ENCODE results near the gene ARL10. TPM values are rescaled to one million over a fixed set of nuclear protein-coding genes. Genes with fewer than 3 reads are reported as not detected.

The ARL10 gene
- total RNA-seq, 1 experiment from 2014 or later = 9.6 TPM

DNA sequence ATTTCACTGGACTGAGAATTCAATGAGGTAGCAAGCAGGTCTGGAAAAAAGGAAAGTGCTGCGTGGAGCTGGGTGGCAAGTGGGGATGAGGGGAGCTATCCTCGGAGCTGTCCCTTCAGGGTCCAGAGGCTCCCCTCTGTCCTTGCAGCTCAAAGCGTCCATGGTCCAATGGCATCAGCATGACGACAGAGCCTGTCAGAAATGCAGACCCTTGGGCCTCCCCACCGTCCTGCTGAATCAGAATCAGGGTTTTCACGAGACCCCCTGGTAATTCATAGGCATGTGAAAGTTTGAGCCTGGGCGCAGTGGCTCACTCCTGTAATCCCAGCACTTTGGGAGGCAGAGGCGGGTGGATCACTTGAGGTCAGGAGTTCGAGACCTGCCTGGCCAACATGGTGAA lies 28.8 kb downstream of the ARL10 start:
- Mint-ChIP-seq H3K36me3 (ENCODE audit: insufficient read depth in 1 of 3, low read depth in 3 of 3) (peaks cover 0 to 10% (median 2%) of the 10 kb centered on the region in 3 experiments; a peak in 4 of 7 replicates), H3K4me3 (no peak overlapping the region), H3K9me3 (no peaks in the 10 kb centered on the region), H3K4me1 (peaks cover 3% of the 10 kb centered on the region in 2 experiments; a peak in 3 of 4 replicates), H3K27ac (no peak overlapping the region), H3K27me3 (ENCODE audit: low read depth) (peaks cover 2% of the 10 kb centered on the region; the same call in 1 of the 2 replicates)
- TF ChIP-seq, protein P1, sequence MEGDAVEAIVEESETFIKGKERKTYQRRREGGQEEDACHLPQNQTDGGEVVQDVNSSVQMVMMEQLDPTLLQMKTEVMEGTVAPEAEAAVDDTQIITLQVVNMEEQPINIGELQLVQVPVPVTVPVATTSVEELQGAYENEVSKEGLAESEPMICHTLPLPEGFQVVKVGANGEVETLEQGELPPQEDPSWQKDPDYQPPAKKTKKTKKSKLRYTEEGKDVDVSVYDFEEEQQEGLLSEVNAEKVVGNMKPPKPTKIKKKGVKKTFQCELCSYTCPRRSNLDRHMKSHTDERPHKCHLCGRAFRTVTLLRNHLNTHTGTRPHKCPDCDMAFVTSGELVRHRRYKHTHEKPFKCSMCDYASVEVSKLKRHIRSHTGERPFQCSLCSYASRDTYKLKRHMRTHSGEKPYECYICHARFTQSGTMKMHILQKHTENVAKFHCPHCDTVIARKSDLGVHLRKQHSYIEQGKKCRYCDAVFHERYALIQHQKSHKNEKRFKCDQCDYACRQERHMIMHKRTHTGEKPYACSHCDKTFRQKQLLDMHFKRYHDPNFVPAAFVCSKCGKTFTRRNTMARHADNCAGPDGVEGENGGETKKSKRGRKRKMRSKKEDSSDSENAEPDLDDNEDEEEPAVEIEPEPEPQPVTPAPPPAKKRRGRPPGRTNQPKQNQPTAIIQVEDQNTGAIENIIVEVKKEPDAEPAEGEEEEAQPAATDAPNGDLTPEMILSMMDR (conservative IDR thresholded peaks at IDR 0.05) = no peak
- H2BK120ac ChIP-seq (ENCODE audit: low read depth, low read length, poor library complexity, severe bottlenecking) = no peak overlapping the region
- no peak overlapping the region for H4K91ac ChIP-seq (ENCODE audit: insufficient read length, low read depth, low read length)
- H2BK15ac ChIP-seq (ENCODE audit: low read depth, low read length) = no peak overlapping the region
- no peaks in the 10 kb centered on the region for H3K27me3 ChIP-seq (ENCODE audit: insufficient read depth, low read length)
- H3T11ph ChIP-seq (ENCODE audit: low read length) = no peak overlapping the region
- H2BK12ac ChIP-seq (ENCODE audit: insufficient read length, low read depth, low read length) = no peak overlapping the region
- H3K4ac ChIP-seq (ENCODE audit: low read depth, low read length) = no peak overlapping the region
- WGBS (ENCODE audit: extremely low coverage, insufficient read length, low lambda C conversion rate) = no CpG with 5 or more reads among the region's 9 CpGs
- no peak overlapping the region for H3K23ac ChIP-seq (ENCODE audit: insufficient read length, low read depth, low read length)
- H2BK5ac ChIP-seq (ENCODE audit: insufficient read length, low read length) = no peak overlapping the region
- H4K20me1 ChIP-seq (ENCODE audit: control insufficient read depth, insufficient read depth, insufficient read length) = no peaks in the 10 kb centered on the region
- H3K4me1 ChIP-seq (ENCODE audit: insufficient read depth, low read length) = no peaks in the 10 kb centered on the region
- no peak for DNase-seq
- H3K9ac ChIP-seq (ENCODE audit: extremely low read depth, insufficient read length, low read length) = no peak overlapping the region
- H3K23me2 ChIP-seq (ENCODE audit: insufficient read length, low read depth, low read length, poor library complexity, severe bottlenecking) = peaks cover 4% of the 10 kb centered on the region
- H3K18ac ChIP-seq (ENCODE audit: insufficient read length, low read depth, low read length) = no peak overlapping the region
- no peak overlapping the region for H3K27ac ChIP-seq (ENCODE audit: insufficient read length, low read depth, low read length)
- no peak overlapping the region for H2BK20ac ChIP-seq (ENCODE audit: low read depth, low read length, poor library complexity, severe bottlenecking)
- H3K56ac ChIP-seq (ENCODE audit: insufficient read length, low read depth, low read length) = no peak overlapping the region
- H2AFZ ChIP-seq (ENCODE audit: low read length) = no peak overlapping the region
- H3K9me3 ChIP-seq (ENCODE audit: control insufficient read depth, low read depth, low read length) = no peaks in the 10 kb centered on the region
- no peaks in the 10 kb centered on the region for H3K79me1 ChIP-seq (ENCODE audit: insufficient read depth, low read depth, low read length, poor library complexity, severe bottlenecking)
- no peak overlapping the region for H3K14ac ChIP-seq (ENCODE audit: insufficient read depth, low read length)
- no peaks in the 10 kb centered on the region for H3K79me2 ChIP-seq (ENCODE audit: insufficient read depth, low read length)
- H2AK5ac ChIP-seq (ENCODE audit: insufficient read length, low read length) = no peak overlapping the region
- H4K8ac ChIP-seq (replicated peaks; ENCODE audit: insufficient read length, low read depth, low read length) = no peak overlapping the region
- no peak overlapping the region for H4K5ac ChIP-seq (ENCODE audit: insufficient read length, low read depth, low read length)
- no peak overlapping the region for H3K4me2 ChIP-seq (ENCODE audit: insufficient read depth, insufficient read length, low read length)

Measured in H9 (cell line).